ENCODE measurements around the gene KCNH4.

KCNH4 gene

DNA sequence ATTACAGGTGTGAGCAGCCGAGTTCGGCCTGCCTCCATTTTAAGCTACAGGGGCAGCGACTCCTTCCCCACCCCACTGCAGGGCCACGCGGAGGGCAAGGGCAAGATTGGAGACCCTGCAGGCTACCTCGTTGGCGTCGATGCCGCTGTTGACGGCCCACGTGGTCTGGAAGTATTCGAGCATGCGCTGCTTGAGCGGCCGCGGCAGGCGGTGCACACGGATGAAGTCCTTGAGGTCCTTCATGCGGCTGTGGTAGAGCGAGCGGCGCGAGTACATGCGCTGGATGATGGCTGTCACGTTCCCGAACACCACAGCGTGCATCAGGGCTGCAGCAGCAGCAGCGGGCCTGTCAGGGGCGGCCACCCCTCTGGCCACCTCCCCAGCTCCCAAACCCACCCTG is 11.6 kb downstream of the KCNH4 start:
- no peaks in the 10 kb centered on the region for H3K9me3 ChIP-seq (ENCODE audit: insufficient read depth, low read depth, low read length)
- no peaks in the 10 kb centered on the region for H3K36me3 ChIP-seq (ENCODE audit: insufficient read depth, low read length)
- no peak overlapping the region for H3K27ac ChIP-seq (ENCODE audit: low read depth, low read length)
- H3K4me3 ChIP-seq (ENCODE audit: low read length), result no peak overlapping the region
- no peak overlapping the region for H3K9ac ChIP-seq (ENCODE audit: low read depth, low read length)
- H3K4me1 ChIP-seq (ENCODE audit: insufficient read depth, low read length), result no peaks in the 10 kb centered on the region
- 96% methylated on average over 29 of the region's 29 CpGs for WGBS
- H3K27me3 ChIP-seq (ENCODE audit: insufficient read depth, low read length), result no peaks in the 10 kb centered on the region

DNA sequence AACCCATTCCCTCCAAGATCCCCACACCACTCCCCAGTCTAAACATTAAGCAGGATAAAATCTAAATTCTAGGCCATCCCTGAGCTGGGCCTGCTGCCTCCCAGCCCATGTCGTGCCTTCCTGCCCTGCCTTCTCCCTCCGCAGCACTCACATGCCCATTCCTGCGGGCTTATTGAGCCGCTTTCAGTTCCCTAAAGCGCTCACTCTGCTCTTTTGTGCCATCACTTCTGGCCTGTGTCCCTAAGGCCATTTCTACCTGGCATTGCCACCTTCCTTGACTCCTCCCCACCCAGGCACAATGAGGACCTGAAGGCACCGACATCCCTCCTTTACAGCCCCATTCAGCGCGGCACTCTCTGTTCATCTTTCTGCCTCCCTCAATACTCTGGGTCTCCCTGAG is 13.1 kb downstream of the KCNH4 start:
- Histone ChIP-seq H3K36me3 (ENCODE audit: insufficient read depth, low read length) (no peaks in the 10 kb centered on the region), H3K4me3 (ENCODE audit: low read length) (no peak overlapping the region), H3K27me3 (ENCODE audit: insufficient read depth, low read length) (no peaks in the 10 kb centered on the region), H3K9ac (ENCODE audit: low read depth, low read length) (no peak overlapping the region), H3K27ac (ENCODE audit: low read depth, low read length) (no peak overlapping the region), H3K9me3 (ENCODE audit: insufficient read depth, low read depth, low read length) (no peaks in the 10 kb centered on the region), H3K4me1 (ENCODE audit: insufficient read depth, low read length) (no peaks in the 10 kb centered on the region)
- WGBS, result 92% methylated on average over 8 of the region's 8 CpGs

DNA sequence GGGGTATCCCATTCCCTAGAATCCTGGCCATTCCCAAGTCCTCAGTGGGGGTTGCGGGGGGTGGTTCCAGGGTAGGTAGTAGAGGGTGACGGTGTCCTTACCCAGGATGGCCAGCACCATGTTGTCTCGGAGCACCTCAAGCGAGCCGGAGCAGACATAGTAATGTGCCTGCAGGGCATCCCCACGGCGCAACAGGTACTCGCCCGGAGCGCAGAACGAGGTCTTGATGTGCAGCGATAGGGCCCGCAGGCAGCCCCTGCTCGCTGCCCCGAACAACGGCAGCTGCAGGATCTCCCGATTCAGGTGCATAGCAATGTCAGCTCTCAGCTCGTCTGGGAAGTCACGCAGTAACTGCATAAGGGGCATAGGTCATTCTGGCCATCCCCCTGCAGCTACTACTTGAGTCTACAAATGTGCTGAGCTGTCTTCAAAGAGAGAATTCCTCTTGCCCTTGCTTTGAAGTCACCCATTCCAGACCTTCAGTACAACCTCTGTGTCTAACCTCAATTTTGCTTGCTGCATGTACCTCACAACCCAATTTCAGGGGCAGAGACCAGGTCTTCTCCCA is 14.7 kb downstream of the KCNH4 start:
- H3K4me1 ChIP-seq (ENCODE audit: insufficient read depth, low read length), result no peaks in the 10 kb centered on the region
- no peaks in the 10 kb centered on the region for H3K27me3 ChIP-seq (ENCODE audit: insufficient read depth, low read length)
- no peak overlapping the region for H3K4me3 ChIP-seq (ENCODE audit: low read length)
- no peaks in the 10 kb centered on the region for H3K9me3 ChIP-seq (ENCODE audit: insufficient read depth, low read depth, low read length)
- 93% methylated on average over 19 of the region's 19 CpGs for WGBS
- H3K9ac ChIP-seq (ENCODE audit: low read depth, low read length), result no peak overlapping the region
- H3K27ac ChIP-seq (ENCODE audit: low read depth, low read length), result no peak overlapping the region
- no peaks in the 10 kb centered on the region for H3K36me3 ChIP-seq (ENCODE audit: insufficient read depth, low read length)

DNA sequence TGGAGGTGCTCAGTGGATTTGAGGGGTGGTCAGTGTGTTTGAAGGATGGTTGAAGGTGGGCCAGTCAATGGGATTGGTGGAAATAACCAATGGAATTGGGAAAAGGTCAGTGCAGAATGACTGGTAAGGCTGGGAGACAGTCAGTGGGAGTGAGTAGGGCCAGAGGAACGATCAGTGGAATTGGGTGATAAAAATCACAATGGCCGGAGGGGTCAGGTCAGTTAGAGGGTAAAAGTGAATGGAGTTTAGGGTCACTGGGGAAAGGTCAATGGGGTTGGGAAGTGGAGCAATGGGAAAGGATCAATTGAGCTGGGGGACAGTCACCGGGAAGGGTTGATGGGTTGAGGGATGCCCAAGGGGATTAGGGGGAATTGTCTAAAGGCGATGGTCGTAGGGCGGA is 15.2 kb downstream of the KCNH4 start:
- Histone ChIP-seq H3K9me3 (ENCODE audit: insufficient read depth, low read depth, low read length) (no peaks in the 10 kb centered on the region), H3K4me1 (ENCODE audit: insufficient read depth, low read length) (no peaks in the 10 kb centered on the region), H3K27me3 (ENCODE audit: insufficient read depth, low read length) (no peaks in the 10 kb centered on the region), H3K4me3 (ENCODE audit: low read length) (no peak overlapping the region), H3K36me3 (ENCODE audit: insufficient read depth, low read length) (no peaks in the 10 kb centered on the region), H3K9ac (ENCODE audit: low read depth, low read length) (no peak overlapping the region), H3K27ac (ENCODE audit: low read depth, low read length) (no peak overlapping the region)
- 94% methylated on average over 6 of the region's 6 CpGs for WGBS

DNA sequence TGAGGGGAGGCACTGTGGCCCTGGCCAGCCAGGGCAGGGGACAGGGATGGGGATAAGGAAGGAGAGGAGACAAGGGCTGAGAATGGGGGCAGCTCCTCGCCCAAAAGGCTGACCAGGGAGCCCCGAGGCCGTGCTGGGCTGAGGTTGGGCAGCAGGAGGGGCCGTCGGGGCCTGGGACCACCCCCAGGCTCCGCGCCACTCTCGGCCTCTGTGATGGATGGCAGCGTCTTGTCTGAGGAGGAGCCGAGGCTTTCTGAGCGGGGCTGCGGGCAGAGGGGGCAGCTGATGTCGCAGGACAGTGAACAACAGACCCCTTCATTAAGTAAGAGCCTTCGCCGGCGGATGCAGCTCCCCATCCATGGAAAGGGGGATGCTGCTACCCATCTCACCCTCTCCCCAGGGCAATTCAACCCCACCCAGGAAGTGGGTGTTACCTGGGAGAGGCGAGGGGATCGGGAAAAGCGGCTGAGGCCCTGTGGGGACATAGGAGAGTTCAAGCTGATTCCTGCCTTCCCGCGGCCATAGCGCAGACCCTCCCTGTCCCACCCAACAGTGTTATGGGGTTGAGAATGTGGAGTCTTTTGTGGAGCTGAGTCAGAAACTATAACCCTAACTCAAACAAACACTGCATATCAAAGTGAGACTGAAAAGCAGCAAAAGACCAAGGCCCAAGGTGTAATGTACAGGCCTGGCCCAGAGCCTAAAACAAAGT is 17.1 kb downstream of the KCNH4 start:
- Histone ChIP-seq H3K4me1 (ENCODE audit: insufficient read depth, low read length) (no peaks in the 10 kb centered on the region), H3K36me3 (ENCODE audit: insufficient read depth, low read length) (no peaks in the 10 kb centered on the region), H3K27me3 (ENCODE audit: insufficient read depth, low read length) (no peaks in the 10 kb centered on the region), H3K9me3 (ENCODE audit: insufficient read depth, low read depth, low read length) (no peaks in the 10 kb centered on the region), H3K4me3 (ENCODE audit: low read length) (no peak overlapping the region), H3K9ac (ENCODE audit: low read depth, low read length) (no peak overlapping the region), H3K27ac (ENCODE audit: low read depth, low read length) (no peak overlapping the region)
- 84% methylated on average over 20 of the region's 22 CpGs for WGBS

DNA sequence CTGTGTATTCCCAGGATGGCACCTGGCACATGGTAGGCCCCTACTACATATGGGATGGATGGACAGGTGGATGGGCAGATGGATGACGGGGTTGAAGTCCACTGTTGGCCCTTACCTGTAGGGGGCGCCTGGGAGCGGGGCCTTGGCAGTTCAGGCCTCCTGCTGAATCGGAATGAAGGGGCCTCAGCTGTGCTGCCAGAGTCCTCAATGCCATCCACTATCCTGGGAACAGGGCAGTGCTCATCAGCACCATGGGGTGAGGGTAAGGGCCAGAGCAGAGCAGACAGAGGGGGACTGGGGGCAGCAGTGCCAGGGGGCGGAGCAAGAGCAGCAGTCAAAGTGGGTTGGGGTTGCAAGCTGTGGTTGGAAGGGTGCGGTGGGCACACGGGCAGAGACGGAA is 17.8 kb downstream of the KCNH4 start:
- no peaks in the 10 kb centered on the region for H3K4me1 ChIP-seq (ENCODE audit: insufficient read depth, low read length)
- no peaks in the 10 kb centered on the region for H3K9me3 ChIP-seq (ENCODE audit: insufficient read depth, low read depth, low read length)
- H3K9ac ChIP-seq (ENCODE audit: low read depth, low read length), result no peak overlapping the region
- no peaks in the 10 kb centered on the region for H3K36me3 ChIP-seq (ENCODE audit: insufficient read depth, low read length)
- WGBS, result 70% methylated on average over 8 of the region's 8 CpGs
- no peaks in the 10 kb centered on the region for H3K27me3 ChIP-seq (ENCODE audit: insufficient read depth, low read length)
- H3K27ac ChIP-seq (ENCODE audit: low read depth, low read length), result no peak overlapping the region
- no peak overlapping the region for H3K4me3 ChIP-seq (ENCODE audit: low read length)

DNA sequence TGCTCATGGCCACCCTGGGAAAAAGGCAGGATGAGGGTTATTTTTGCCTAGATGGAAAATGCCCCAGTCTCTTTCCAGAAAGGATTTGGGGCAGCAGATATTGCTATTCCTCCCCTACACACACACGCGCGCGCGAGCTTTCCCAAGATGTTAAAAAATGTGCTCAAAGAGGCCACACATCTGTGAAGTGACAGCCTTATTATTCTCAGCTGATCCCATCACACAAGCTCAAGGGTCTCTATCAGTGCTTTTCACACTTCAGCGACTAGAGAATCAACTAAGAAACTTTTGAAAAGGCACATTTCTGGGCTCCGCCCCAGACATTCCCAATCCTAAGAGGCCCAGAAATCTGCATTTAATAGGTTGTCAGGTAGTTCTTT is 20.4 kb downstream of the KCNH4 start:
- Histone ChIP-seq H3K9me3 (ENCODE audit: insufficient read depth, low read depth, low read length) (no peaks in the 10 kb centered on the region), H3K4me1 (ENCODE audit: insufficient read depth, low read length) (no peaks in the 10 kb centered on the region), H3K27ac (ENCODE audit: low read depth, low read length) (no peak overlapping the region), H3K9ac (ENCODE audit: low read depth, low read length) (no peak overlapping the region), H3K36me3 (ENCODE audit: insufficient read depth, low read length) (no peaks in the 10 kb centered on the region), H3K4me3 (ENCODE audit: low read length) (no peak overlapping the region), H3K27me3 (ENCODE audit: insufficient read depth, low read length) (no peaks in the 10 kb centered on the region)
- WGBS, result 91% methylated on average over 6 of the region's 7 CpGs

DNA sequence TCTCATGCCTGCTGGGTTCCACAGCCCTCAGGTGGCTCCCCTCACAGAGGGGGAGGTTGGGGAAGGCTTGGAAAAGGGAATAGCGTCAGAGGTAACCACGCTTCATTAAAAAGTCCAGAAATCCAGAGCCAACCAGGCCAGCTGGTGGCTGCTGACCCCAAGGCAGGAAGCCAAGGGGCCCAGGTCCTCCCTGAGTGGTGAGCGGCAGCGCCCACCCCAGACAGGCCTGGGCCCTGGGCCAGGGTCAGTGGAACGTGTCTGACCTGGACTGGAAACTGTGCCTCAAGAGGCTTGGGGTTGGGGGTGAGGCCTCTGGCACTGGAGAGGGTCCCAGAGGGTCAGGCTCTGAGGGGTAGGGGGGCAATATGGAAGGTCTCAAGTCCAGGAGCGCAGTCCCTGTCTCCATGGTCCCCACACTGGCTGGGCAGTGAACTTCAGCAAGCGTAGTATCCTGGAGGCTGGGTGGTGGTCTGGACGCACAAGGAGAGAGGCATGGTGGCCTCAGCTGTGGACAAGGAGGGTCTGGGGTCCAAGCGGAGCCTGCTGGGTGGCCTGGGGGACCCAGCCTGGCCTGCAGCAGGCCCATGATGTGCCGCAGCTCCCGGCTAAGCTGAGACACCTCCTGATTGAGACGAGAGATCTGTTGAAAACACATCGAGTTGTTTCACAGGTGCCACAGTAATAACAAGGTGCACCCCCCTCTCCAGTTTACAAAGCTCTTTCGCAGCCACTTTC is 21.0 kb downstream of the KCNH4 start:
- H3K9me3 ChIP-seq (ENCODE audit: insufficient read depth, low read depth, low read length), result no peaks in the 10 kb centered on the region
- no peak overlapping the region for H3K9ac ChIP-seq (ENCODE audit: low read depth, low read length)
- no peaks in the 10 kb centered on the region for H3K27me3 ChIP-seq (ENCODE audit: insufficient read depth, low read length)
- no peaks in the 10 kb centered on the region for H3K36me3 ChIP-seq (ENCODE audit: insufficient read depth, low read length)
- no peak overlapping the region for H3K27ac ChIP-seq (ENCODE audit: low read depth, low read length)
- no peak overlapping the region for H3K4me3 ChIP-seq (ENCODE audit: low read length)
- WGBS, result 91% methylated on average over 14 of the region's 14 CpGs
- H3K4me1 ChIP-seq (ENCODE audit: insufficient read depth, low read length), result no peaks in the 10 kb centered on the region

DNA sequence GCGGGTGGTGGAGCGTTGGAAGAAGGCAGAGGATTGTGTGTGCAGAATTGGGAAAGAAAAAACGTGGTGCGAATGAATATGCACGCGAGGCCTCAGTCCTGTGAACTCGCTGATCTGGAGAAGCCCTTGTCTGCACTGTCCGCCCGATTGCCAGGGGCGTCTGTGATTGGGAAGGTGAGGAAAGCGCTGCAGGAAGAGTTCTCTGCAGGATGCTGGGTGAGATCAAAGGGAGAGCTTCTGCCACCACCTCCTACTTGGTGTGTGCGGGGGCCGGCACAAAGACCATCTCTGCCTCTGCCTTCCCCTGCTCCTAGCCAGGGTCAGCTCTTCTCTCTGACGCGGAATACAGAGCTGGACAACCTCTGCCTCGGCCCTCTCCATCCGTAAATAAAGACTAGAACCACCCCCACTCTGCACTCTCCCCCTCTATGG is 25.3 kb downstream of the KCNH4 start:
- Histone ChIP-seq H3K9me3 (ENCODE audit: insufficient read depth, low read depth, low read length) (no peaks in the 10 kb centered on the region), H3K4me1 (ENCODE audit: insufficient read depth, low read length) (peaks cover 5% of the 10 kb centered on the region; the same call in 1 of the 2 replicates), H3K4me3 (ENCODE audit: low read length) (peak overlapping the region; percentile 89), H3K27me3 (ENCODE audit: insufficient read depth, low read length) (no peaks in the 10 kb centered on the region), H3K36me3 (ENCODE audit: insufficient read depth, low read length) (no peaks in the 10 kb centered on the region), H3K9ac (ENCODE audit: low read depth, low read length) (peak overlapping the region; percentile 65), H3K27ac (ENCODE audit: low read depth, low read length) (0 out of 2 replicates have a peak overlapping the region, but pooled peaks have one; percentile 3)
- WGBS, result 6% methylated on average over 17 of the region's 17 CpGs

DNA sequence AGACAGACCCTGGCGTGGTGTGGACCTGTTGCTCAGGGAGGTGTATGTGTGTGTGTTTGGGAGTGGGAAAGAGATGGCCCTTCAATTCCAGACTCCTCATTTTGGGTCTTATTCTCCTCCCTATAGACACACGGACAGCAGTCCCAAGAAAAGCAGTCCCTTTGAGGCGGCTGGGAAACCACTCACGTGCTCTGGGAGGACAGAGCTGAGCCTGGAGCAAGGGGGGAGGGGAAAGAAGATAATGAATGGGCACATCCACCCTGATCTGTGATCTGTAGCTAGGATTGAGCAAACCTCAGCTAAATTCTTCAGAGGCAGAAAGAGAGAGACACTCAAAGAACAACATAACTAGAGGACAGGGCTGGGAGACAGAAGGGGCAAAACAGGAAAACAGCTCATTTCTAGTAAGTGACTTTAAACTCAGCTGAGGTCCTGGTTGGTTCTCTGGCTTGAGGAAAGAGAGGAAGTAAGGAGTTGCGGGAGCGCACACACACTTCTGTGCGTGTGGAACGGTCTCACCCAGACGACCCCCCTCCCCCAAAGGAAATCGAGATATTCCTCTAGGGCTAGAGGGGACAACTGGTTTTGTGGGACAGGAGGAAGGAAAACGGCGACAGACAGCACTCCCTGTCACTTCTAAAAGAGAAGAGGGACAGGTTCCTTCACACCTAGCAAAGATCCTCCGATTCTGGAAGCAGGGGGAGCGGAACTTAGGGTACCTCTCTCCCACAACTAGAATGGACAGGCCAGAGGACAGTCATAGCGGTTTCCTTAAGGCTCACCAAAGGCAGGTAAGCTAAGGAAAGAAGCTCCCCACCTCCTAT is 26.8 kb downstream of the KCNH4 start:
- H3K9ac ChIP-seq (ENCODE audit: low read depth, low read length), result peak overlapping the region; percentile 77
- WGBS, result 16% methylated on average over 9 of the region's 15 CpGs
- H3K27ac ChIP-seq (ENCODE audit: low read depth, low read length), result peak overlapping the region; percentile 36; the same call in 1 of the 2 replicates
- no peaks in the 10 kb centered on the region for H3K27me3 ChIP-seq (ENCODE audit: insufficient read depth, low read length)
- H3K4me1 ChIP-seq (ENCODE audit: insufficient read depth, low read length), result peaks cover 5% of the 10 kb centered on the region; the same call in 1 of the 2 replicates
- H3K4me3 ChIP-seq (ENCODE audit: low read length), result peak overlapping the region; percentile 89
- peaks cover 4% of the 10 kb centered on the region; the same call in 1 of the 2 replicates for H3K36me3 ChIP-seq (ENCODE audit: insufficient read depth, low read length)
- no peaks in the 10 kb centered on the region for H3K9me3 ChIP-seq (ENCODE audit: insufficient read depth, low read depth, low read length)

Measured in HUES64 (cell line).